Subcutaneous adipose tissue (tissue), 4 donors: Measurements from ENCODE around the gene CSDE1. TPM values are rescaled to one million over a fixed set of nuclear protein-coding genes. Genes with fewer than 3 reads are reported as not detected.

ENCODE experiments used
- total RNA-seq, 4 donors: library from RNA; depleted of rRNA; stranded (reverse); fragments of >200 nt; gene quantifications; one replicate each; pipeline ENCODE4 v1.1.0, GENCODE V29; 2016
- TF ChIP-seq, protein P1 (sequence below): fragments of 450-650 bp; IDR thresholded peaks from one replicate; pipeline ENCODE4 v1.5.1; 2016; ENCODE audit warnings: low read depth, mild to moderate bottlenecking, control low read depth, antibody characterized with exemption, moderate library complexity

The CSDE1 gene
- total RNA-seq, 4 donors from 2014 or later, result 1,034 to 3,143 (median 1,944) TPM

DNA sequence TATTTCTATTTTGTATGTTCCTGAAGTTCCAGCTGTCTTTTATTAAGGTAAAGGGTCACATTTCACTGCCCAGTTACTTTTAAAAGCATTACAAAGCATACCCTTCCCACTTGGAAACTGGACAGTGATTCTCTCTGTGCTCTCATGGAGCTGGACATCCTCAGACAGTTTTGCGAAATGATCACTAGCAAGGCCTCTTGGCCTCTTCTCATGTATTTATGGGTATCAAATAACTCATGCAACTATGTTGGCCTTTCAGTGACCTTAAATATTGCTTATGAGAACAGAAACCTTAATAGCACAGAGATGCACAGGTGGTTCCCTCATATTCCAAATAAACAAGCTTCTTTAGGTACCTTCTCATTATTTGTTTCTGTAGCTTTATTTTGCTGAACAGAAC is 54.5 kb downstream of the CSDE1 start:
- TF ChIP-seq, protein P1, sequence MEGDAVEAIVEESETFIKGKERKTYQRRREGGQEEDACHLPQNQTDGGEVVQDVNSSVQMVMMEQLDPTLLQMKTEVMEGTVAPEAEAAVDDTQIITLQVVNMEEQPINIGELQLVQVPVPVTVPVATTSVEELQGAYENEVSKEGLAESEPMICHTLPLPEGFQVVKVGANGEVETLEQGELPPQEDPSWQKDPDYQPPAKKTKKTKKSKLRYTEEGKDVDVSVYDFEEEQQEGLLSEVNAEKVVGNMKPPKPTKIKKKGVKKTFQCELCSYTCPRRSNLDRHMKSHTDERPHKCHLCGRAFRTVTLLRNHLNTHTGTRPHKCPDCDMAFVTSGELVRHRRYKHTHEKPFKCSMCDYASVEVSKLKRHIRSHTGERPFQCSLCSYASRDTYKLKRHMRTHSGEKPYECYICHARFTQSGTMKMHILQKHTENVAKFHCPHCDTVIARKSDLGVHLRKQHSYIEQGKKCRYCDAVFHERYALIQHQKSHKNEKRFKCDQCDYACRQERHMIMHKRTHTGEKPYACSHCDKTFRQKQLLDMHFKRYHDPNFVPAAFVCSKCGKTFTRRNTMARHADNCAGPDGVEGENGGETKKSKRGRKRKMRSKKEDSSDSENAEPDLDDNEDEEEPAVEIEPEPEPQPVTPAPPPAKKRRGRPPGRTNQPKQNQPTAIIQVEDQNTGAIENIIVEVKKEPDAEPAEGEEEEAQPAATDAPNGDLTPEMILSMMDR, result no peak

- TF ChIP-seq, protein P1, result no peak
Observed at GRCh38 chr1:114702737-114703136, 55.0 kb downstream of the CSDE1 start.

DNA sequence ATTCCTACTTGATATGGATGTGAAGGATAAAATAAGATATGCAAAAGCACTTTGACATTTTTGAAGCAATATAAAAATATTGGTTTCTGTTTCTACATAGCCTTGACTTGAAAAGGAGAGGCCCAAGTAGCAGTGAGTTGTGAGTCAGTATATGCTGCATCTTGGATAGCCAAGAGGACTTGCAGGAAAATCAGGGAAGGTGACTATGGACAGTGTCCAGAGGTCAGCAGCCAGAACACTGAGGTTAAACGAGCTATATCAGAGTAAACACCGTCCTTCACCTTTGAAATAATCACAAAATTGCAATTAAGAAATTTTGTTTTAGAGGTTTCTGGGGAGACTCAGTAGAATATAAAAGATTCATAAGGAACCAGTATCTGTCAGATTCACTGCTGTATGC is 55.9 kb downstream of the CSDE1 start:
- TF ChIP-seq, protein P1, result no peak

DNA sequence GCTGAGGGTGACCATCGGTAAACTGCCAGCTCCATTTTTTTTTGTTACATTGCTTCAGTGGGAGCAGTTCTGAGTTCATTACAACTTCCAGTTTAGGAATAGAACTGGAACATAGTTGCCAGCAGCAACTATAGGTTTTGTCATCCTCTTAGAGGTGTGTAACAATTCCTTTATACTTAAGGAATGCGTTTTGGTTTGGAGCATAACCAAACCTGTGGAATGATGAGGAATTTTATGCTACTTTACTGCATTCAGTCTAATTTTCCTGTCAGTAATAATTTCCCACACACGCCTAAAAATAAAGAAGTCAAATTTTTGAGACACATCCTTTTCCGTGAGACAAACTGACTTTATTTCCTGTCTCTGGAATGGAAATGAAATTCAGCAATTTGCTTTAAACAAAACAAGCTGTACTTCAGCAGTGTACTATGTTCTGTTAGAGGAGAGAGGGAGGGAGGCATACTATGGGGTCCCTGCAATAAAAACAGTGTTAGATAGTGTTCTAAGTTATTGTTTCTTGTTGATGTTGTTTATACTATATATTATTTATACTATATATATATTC is 57.7 kb downstream of the CSDE1 start:
- TF ChIP-seq, protein P1, result no peak

DNA sequence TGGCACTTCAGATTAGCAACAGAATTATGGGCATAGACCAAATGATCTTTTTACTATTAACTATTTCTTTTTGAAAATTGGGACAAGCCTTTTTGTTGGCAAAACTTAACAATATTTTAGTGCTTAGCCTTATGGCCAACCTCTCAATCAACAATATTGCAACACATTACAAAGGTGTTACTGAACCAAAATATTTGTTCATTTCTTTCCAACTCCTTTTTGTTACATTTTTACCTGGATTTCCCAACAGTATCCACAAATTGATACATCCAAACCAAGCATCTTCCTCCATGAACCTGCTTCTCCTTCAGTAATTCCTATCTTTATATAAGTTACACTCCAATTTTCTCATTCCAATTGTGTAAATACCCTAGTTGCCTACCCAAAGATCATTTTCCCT is 61.0 kb downstream of the CSDE1 start:
- TF ChIP-seq, protein P1, result no peak

GRCh38 chr1:114695430-114696058 is 62.2 kb downstream of the CSDE1 start, which contains the start of gene AMPD1:
Gene AMPD1 (minus strand): TSS chr1:114695546. CDS start chr1:114695471, 75 bp downstream.
- TF ChIP-seq, protein P1, result no peak

GRCh38 chr1:114694540-114695310 is 63.1 kb downstream of the CSDE1 start:
- TF ChIP-seq, protein P1, result no peak
